Mesendoderm (in vitro differentiated cells): ENCODE data around the gene GALNS.
"Not testable (repeated sequence)": the region's sequence is repeated elsewhere in the genome, so short reads cannot be mapped to it uniquely, and the experiment has no call there.

Experiments
- DNase-seq: peaks from one replicate; pipeline ENCODE4 v3.0.0; 2013
- H2AK5ac ChIP-seq: 2 replicates; pipeline ENCODE4 v1.6.1; 2013; ENCODE audit warnings: low read length, inconsistent platforms
- H2BK120ac ChIP-seq: 2 replicates; pipeline ENCODE4 v1.6.1; 2013; ENCODE audit warnings: low read depth, mild to moderate bottlenecking, low read length, moderate library complexity, mixed read lengths
- H2BK15ac ChIP-seq: replicated peaks from 2 replicates; pipeline ENCODE4 v1.6.1; 2013; ENCODE audit warnings: low read depth, mild to moderate bottlenecking, moderate library complexity
- H2BK5ac ChIP-seq: 2 replicates; pipeline ENCODE4 v1.6.1; 2013; ENCODE audit warnings: low read length, inconsistent platforms
- H3K18ac ChIP-seq: 2 replicates; pipeline ENCODE4 v1.6.1; 2013; ENCODE audit warnings: mild to moderate bottlenecking, low read length, mixed read lengths
- H3K23ac ChIP-seq: one replicate; pipeline ENCODE4 v1.6.1; 2013; ENCODE audit warnings: low read length
- H3K27ac ChIP-seq: 2 replicates; pipeline ENCODE4 v1.5.1; 2013; ENCODE audit warnings: low read depth, mild to moderate bottlenecking, inconsistent platforms, low read length, moderate library complexity
- H3K27me3 ChIP-seq: 2 replicates; pipeline ENCODE4 v1.6.1; 2013; ENCODE audit warnings: low read length, control low read depth, mild to moderate bottlenecking, inconsistent platforms; ENCODE audit not compliant: insufficient read depth, poor library complexity
- H3K36me3 ChIP-seq: 2 replicates; pipeline ENCODE4 v1.6.1; 2013; ENCODE audit warnings: low read length, inconsistent platforms; ENCODE audit not compliant: control insufficient read depth, insufficient read depth
- H3K4ac ChIP-seq: one replicate; pipeline ENCODE4 v1.6.1; 2013; ENCODE audit warnings: low read depth, mild to moderate bottlenecking, low read length, moderate library complexity
- H3K4me1 ChIP-seq: 2 replicates; pipeline ENCODE4 v1.6.1; 2013; ENCODE audit warnings: low read depth, low read length, inconsistent platforms; ENCODE audit not compliant: control insufficient read depth
- H3K4me2 ChIP-seq: 2 replicates; pipeline ENCODE4 v1.6.1; 2013; ENCODE audit warnings: low read length
- H3K4me3 ChIP-seq: 2 replicates; pipeline ENCODE4 v1.5.1; 2013; ENCODE audit warnings: mild to moderate bottlenecking, low read length
- H3K56ac ChIP-seq: one replicate; pipeline ENCODE4 v1.6.1; 2013; ENCODE audit warnings: low read length
- H3K79me1 ChIP-seq: 2 replicates; pipeline ENCODE4 v1.6.1; 2013; ENCODE audit warnings: low read length, inconsistent platforms
- H3K79me2 ChIP-seq: 2 replicates; pipeline ENCODE4 v1.6.1; 2013; ENCODE audit warnings: mild to moderate bottlenecking, low read length; ENCODE audit not compliant: control insufficient read depth, insufficient read depth
- H3K9ac ChIP-seq: 2 replicates; pipeline ENCODE4 v1.6.1; 2013; ENCODE audit warnings: low read length, inconsistent platforms
- H4K5ac ChIP-seq: one replicate; pipeline ENCODE4 v1.6.1; 2013; ENCODE audit warnings: low read length
- H4K8ac ChIP-seq: one replicate; pipeline ENCODE4 v1.6.1; 2013; ENCODE audit warnings: low read depth, mild to moderate bottlenecking, control low read depth, low read length, moderate library complexity
- WGBS: extraction: QIAGEN DNeasy Blood & Tissue Kit; methylation state at CpG from one replicate; pipeline ENCODE4 v1.1.7; 2013; ENCODE audit warnings: low lambda C conversion rate, missing lambda C conversion rate; ENCODE audit not compliant: insufficient coverage; ENCODE audit errors: extremely low coverage; 5-methylcytosine and 5-hydroxymethylcytosine counted together

GALNS gene

GRCh38 chr16:88896238-88897070 is 39.7 kb upstream of the GALNS start:
- Histone ChIP-seq H2BK5ac (no peak overlapping the region), H3K36me3 (no peaks in the 10 kb centered on the region), H2AK5ac (no peak overlapping the region), H3K4ac (no peak overlapping the region), H3K79me2 (no peaks in the 10 kb centered on the region), H3K4me1 (no peaks in the 10 kb centered on the region), H2BK120ac (no peak overlapping the region), H3K27me3 (no peaks in the 10 kb centered on the region), H3K18ac (no peak overlapping the region), H4K8ac (no peak overlapping the region), H3K79me1 (no peaks in the 10 kb centered on the region), H3K9ac (no peak overlapping the region), H3K23ac (no peak overlapping the region), H3K56ac (no peak overlapping the region), H4K5ac (no peak overlapping the region), H3K4me3 (no peak overlapping the region), H3K27ac (no peak overlapping the region), H3K4me2 (no peak overlapping the region), H2BK15ac (no peak overlapping the region)
- no peak for DNase-seq
- no CpG with 5 or more reads among the region's 57 CpGs for WGBS

- H3K27ac ChIP-seq: no peak overlapping the region
- H3K4me1 ChIP-seq: no peaks in the 10 kb centered on the region
- no peaks in the 10 kb centered on the region for H3K79me2 ChIP-seq
- H2BK15ac ChIP-seq: no peak overlapping the region
- WGBS: no CpG with 5 or more reads among the region's 22 CpGs
- H3K79me1 ChIP-seq: no peaks in the 10 kb centered on the region
- H3K4me3 ChIP-seq: no peak overlapping the region
- H3K4me2 ChIP-seq: no peak overlapping the region
- H3K36me3 ChIP-seq: no peaks in the 10 kb centered on the region
- no peak overlapping the region for H2AK5ac ChIP-seq
- no peak overlapping the region for H3K56ac ChIP-seq
- no peak overlapping the region for H3K4ac ChIP-seq
- H4K5ac ChIP-seq: no peak overlapping the region
- no peak overlapping the region for H2BK5ac ChIP-seq
- no peak overlapping the region for H3K23ac ChIP-seq
- H3K27me3 ChIP-seq: no peaks in the 10 kb centered on the region
- no peak for DNase-seq
- H2BK120ac ChIP-seq: no peak overlapping the region
- H4K8ac ChIP-seq: no peak overlapping the region
- H3K9ac ChIP-seq: no peak overlapping the region
- H3K18ac ChIP-seq: no peak overlapping the region
These were observed 38.6 kb upstream of the GALNS start for GRCh38 chr16:88895335-88895734.

GRCh38 chr16:88894681-88895300 is 38.0 kb upstream of the GALNS start:
- H4K5ac ChIP-seq: no peak overlapping the region
- no peak overlapping the region for H4K8ac ChIP-seq
- H2AK5ac ChIP-seq: no peak overlapping the region
- H3K23ac ChIP-seq: no peak overlapping the region
- H3K4me2 ChIP-seq: no peak overlapping the region
- no peaks in the 10 kb centered on the region for H3K79me1 ChIP-seq
- H2BK120ac ChIP-seq: no peak overlapping the region
- H3K9ac ChIP-seq: no peak overlapping the region
- H3K79me2 ChIP-seq: no peaks in the 10 kb centered on the region
- WGBS: no CpG with 5 or more reads among the region's 21 CpGs
- H3K4ac ChIP-seq: no peak overlapping the region
- H3K18ac ChIP-seq: no peak overlapping the region
- no peak overlapping the region for H3K4me3 ChIP-seq
- H2BK5ac ChIP-seq: no peak overlapping the region
- H3K27ac ChIP-seq: no peak overlapping the region
- H2BK15ac ChIP-seq: no peak overlapping the region
- H3K27me3 ChIP-seq: no peaks in the 10 kb centered on the region
- H3K56ac ChIP-seq: no peak overlapping the region
- H3K36me3 ChIP-seq: no peaks in the 10 kb centered on the region
- no peaks in the 10 kb centered on the region for H3K4me1 ChIP-seq
- DNase-seq: no peak

- H3K79me1 ChIP-seq, H3K4me2 ChIP-seq, H3K4me3 ChIP-seq, H3K18ac ChIP-seq, H3K23ac ChIP-seq, H2BK5ac ChIP-seq, H4K8ac ChIP-seq, H3K4me1 ChIP-seq, H3K56ac ChIP-seq, H3K79me2 ChIP-seq, DNase-seq, H3K27me3 ChIP-seq, H2BK15ac ChIP-seq, H2AK5ac ChIP-seq, H3K9ac ChIP-seq, H4K5ac ChIP-seq, H3K36me3 ChIP-seq, H2BK120ac ChIP-seq, H3K27ac ChIP-seq, H3K4ac ChIP-seq: not testable (repeated sequence)
- no CpG with 5 or more reads among the region's 6 CpGs for WGBS
These were observed 37.5 kb upstream of the GALNS start for GRCh38 chr16:88894266-88894665.

- H3K36me3 ChIP-seq: no peaks in the 10 kb centered on the region
- no peak overlapping the region for H3K23ac ChIP-seq
- H2BK15ac ChIP-seq: no peak overlapping the region
- no peak overlapping the region for H3K4me2 ChIP-seq
- H3K79me1 ChIP-seq: no peaks in the 10 kb centered on the region
- no peak overlapping the region for H4K5ac ChIP-seq
- no peaks in the 10 kb centered on the region for H3K27me3 ChIP-seq
- no peak overlapping the region for H2BK5ac ChIP-seq
- DNase-seq: no peak
- no peak overlapping the region for H4K8ac ChIP-seq
- no peak overlapping the region for H2BK120ac ChIP-seq
- no peaks in the 10 kb centered on the region for H3K4me1 ChIP-seq
- no peak overlapping the region for H2AK5ac ChIP-seq
- no peak overlapping the region for H3K9ac ChIP-seq
- H3K27ac ChIP-seq: no peak overlapping the region
- H3K4ac ChIP-seq: no peak overlapping the region
- no peak overlapping the region for H3K56ac ChIP-seq
- no peak overlapping the region for H3K18ac ChIP-seq
- no peaks in the 10 kb centered on the region for H3K79me2 ChIP-seq
- H3K4me3 ChIP-seq: no peak overlapping the region
- no CpG with 5 or more reads among the region's 19 CpGs for WGBS
These were observed 36.6 kb upstream of the GALNS start for GRCh38 chr16:88893127-88893968.
